HG03460 (cell line): ENCODE data around the gene HM13.
"Not testable (repeated sequence)": the region's sequence is repeated elsewhere in the genome, so short reads cannot be mapped to it uniquely, and the experiment has no call there.

Experiments used
- ATAC-seq: cut with Tn5 transposase; IDR thresholded peaks from one replicate; pipeline ENCODE4 v1.9.1; 2021; ENCODE audit not compliant: unreplicated experiment

The HM13 gene

DNA sequence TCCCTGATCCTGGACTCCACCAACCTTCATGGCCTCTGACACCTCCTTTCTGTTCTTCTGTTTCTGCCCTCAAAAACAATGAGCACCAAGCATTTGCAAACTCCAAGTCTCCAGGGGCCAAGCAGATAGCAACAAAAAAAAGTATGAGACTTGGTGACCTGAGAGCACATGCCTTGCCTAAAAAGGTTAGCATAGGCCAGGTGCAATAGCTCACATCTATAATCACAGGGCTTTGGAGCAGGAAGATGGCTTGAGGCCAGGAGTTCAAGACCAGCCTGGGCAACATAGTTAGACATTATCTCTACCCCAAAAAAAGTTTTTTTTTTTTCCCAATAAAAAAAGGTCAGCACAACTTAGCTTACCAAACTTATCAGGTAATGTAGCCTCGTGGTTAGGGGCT is 13.7 kb upstream of the HM13 start:
- no peak for ATAC-seq

DNA sequence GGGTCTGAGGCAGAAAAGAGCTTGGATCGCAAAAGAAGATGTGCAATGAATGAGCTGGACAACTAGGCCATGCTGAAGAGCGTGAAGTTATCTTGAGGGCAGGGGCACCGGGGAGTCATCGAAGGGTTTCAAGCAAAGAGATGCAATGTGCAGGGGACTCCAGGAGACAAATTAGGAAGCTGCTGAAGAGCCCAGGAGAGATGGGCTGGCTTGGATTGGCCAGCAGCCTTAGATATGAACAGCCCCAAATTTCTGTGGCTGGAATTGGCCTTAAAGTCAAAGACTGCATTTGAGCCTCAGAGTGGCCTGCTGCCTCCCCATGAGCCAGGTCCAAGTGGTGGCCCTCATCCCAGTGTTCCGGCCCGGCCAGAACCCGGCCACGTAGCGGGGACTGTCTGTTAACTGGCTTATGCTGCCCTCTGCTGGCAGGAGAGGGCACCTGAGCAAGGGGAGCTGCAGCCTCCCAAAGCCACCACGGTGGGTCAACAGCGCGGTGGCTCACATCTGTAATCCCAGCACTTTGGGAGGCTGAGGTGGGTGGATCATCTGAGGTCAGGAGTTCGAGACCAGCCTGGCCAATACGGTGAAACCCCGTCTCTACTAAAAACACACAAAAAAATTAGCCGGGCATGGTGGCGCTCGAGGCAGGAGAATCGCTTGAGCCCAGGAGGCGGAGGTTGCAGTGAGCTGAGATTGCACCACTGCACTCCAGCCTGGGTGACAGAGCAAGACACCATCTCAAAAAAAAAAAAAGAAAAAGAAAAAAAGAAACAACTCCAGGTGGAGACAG is 11.2 kb upstream of the HM13 start:
- ATAC-seq: peak; percentile 94

DNA sequence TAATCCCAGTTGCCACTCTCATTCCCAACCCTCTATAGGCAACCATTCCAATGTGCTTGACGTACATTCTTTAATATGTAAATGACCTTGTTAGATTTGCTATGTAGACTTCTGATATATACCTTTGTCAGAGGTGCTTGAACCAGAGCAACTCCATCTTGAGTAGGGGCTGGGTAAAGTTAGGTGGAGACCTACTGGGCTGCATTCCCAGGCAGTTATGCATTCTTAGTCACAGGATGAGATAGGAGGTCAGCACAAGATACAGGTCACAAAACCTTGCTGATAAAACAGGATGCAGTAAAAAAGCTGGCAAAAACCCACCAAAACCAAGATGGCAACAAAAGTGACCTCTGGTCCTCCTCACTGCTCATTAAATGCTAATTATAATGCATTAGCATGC is 8.3 kb upstream of the HM13 start:
- ATAC-seq: no peak

DNA sequence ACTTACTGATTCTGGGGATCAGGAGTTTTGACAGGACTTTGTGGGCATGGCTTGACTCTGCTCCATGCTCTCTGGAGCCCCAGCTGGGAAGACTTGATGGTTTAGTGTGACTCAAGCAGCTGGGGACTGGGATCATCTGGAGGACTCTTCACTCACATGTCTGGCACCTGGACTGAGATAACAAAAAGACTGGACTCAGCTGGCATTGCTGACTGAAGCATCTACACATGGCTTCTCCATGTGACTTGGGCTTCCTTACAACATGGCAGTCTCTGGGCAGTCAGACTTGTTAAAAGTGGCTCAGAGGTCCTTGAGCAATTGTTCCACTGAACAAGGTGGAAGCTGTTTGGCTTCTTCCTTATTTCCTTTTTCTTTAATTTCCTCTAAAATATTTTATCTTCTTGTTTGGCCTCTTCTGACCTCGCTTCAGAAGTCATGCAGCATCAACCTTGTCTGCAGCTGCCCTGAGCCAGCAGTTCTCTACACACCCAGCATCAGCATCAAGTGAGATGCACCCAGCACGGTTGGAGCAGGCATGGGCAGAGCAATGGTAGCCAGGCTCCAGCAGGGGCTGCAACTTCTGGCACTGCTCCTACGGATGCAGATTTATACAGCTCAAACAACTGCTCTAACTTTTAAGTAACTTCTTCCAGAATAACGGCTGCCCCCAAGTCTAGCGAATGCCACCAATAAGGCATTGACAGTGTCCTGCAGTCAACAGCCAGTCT is 5.6 kb upstream of the HM13 start:
- no peak for ATAC-seq

DNA sequence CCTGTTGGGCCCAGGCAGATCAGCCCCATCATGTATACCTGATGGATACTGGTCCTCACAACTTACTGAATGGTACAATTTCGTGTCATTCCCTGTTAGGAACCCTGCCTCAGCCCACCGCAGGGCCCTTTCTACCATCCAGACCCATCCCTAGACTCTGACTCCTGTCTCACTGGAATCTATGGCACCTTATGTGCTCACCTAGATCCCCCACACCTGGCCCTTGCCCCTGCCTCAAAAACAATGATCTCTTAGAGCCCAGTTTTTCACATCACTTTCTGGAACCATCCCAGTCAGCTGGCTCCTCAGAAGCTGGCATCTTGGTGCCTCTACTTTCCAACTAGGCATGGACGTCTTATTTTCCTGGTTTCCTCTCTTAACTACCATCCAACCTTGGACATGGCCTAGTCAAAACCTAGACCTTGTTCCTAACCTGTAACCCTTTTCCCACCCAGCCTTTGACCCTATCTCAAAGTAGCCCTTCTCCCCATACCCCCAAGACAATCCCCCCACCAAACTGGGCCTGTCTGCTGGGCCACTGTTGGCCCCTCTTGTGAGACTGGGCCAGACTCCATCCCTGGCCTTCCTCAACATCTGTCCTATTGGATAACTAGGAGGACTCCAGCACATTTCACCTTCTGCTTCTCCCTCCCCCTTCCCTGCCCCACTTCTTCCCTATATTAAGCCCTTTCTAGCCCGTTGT is 981 bp downstream of the HM13 start:
- no peak for ATAC-seq

DNA sequence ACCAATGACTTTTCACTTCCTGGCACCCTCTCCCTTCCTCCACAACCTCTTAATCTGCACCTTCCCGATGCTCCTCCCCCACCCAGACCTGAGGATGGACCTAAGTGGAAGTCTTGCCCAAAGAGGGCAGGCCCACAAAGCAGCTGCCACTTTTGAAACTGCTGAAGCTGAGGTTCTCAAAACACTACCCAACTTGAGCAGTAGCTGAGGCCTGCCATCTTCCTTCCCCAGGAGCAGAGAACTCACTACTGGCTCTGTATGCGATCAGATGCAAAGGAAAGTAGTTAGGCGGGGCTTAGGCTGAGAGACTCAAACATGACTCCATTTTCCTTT is 1.5 kb downstream of the HM13 start:
- no peak for ATAC-seq

DNA sequence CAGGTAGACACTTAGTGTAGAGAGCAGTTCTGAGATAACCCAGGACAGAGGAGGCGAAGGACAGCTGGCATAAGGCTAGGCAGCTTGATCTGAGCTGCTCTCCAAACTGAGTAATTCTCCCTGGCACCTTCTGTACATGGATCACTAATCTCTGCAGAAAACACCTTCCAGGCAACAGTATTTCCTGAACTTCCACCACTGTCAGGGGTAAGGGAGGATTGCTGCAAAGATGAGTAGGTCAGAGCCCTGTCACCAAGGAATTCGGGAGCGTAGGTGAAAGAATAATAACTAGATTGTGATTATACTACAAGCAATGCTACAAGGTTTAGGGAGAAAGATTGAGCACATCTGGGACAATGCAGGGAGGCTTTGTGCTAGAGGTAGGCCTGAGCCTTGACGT is 1.9 kb downstream of the HM13 start:
- ATAC-seq: no peak

DNA sequence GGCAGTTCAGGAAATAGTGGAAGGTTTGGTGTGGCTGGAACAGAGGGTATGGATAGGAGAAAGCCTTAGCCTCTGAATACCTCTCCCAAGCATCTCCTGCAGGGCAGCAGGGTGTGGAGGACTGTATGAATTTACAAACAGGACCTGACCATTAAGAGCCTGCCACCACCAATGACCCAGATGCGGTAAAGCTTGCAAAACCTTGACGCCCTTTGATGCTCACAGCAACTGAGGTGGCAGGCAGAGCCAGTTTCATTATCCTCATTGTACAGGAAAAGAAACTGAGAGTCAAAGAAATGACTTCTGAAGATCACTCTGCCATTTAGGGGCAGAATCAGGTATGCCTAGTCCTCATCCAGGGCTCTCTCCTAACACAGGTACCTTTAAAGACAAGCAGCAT is 2.4 kb downstream of the HM13 start:
- ATAC-seq: no peak

DNA sequence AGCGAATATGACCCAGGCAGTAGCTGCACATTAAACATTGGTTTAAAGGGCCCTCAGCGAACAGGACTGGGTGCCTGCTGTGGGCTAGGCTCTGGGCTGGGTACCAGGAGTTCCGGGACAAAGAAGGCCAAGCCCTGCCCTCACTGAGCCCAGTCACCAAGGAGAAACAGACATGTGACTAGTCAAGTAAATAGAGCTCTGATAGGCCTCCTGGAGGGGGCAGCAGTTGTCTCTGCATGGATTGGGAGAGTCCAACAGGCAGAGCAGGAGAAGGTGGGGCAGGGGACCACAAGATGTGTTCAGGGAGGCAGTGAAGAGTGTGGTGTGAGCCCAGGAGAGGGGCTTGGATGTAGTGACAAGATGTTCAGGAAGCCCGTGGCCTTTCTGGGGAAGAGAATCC is 3.1 kb downstream of the HM13 start:
- no peak for ATAC-seq

DNA sequence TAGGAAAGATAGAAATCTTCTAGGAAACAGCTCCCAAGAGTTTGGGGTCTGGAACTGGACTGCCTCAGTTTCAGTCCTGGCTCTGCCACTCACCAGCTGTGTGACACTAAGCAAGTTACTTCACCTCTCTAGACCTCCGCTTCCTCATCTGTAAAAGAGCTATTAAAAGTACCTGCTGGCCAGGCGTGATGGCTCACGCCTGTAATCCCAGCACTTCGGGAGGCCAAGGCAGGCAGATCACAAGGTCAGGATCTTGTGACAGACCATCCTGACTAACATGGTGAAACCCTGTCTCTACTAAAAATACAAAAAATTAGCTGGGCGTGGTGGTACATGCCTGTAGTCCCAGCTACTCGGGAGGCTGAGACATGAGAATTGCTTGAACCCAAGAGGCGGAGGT is 7.0 kb downstream of the HM13 start:
- not testable (repeated sequence) for ATAC-seq

DNA sequence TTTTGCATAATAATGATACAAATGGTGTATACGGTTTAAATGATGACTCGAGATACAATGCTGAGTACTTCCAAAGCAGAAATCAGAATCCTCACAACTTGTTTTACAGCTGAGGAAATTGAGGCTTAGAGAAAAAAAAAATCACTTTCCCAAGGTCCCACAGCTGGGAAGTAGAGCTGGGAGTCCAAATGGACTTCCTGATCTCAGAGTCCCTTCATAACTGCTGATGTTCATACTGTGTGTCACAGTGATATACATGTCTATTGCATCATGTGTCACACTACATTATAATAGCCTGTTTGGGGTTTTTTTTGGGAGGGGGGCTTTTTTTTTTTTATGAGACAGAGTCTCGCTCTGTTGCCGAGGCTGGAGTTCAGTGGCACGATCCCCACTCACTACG is 8.5 kb downstream of the HM13 start:
- ATAC-seq: no peak

DNA sequence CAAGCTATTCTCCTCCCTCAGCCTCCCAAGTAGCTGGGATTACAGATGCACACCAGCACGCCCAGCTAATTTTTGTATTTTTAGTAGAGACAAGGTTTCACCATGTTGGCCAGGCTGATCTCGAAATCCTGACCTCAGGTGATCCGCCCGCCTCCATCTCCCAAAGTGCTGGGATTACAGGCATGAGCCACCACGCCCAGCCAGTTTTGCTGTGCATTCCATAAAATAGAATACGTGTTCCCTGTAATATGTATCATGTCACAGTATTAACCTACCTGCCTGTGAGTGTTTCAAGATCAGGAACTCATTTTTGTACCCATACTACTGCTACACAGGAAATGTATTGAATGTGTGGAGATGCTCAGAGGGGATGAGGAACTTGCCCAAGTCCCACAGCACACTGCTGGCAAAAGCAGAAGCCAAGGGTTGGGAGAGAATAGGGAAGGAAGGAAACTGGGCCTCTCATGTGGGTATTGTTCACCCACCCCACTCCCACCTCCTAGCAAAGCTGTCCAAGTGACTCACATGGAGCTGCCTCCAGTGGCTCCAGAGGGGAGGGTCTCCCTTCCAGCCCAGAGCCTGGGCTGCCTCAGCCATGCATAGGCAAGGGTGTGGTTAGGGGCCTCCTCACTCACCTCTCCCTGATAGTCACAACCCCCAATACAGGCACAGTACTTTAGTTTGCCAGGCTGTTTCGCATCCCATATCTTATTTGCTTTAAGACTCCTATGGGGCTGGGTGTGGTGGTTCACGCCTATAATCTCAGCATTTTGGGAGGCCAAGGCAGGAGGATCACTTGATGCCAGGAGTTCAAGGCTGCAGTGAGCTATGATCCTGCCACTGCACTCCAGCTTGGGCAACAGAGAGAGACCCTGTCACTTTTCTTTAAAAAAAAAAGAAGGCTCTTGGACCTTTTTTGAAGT is 9.4 kb downstream of the HM13 start:
- no peak for ATAC-seq

DNA sequence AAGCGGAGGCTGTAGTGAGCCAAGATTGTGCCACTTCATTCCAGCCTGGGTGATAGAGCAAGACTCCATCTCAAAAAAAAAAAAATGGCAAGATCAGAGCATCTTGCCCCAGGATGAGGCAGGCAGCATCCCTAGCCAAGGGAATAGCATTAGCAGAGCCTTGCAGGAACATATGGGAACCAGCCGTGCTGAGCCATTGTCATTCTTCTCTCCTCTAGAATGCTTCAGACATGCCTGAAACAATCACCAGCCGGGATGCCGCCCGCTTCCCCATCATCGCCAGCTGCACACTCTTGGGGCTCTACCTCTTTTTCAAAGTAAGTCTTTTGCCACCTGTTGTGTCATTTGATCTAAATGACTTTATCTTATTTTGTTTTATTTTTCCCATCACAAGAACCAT is 13.0 kb downstream of the HM13 start:
- no peak for ATAC-seq

DNA sequence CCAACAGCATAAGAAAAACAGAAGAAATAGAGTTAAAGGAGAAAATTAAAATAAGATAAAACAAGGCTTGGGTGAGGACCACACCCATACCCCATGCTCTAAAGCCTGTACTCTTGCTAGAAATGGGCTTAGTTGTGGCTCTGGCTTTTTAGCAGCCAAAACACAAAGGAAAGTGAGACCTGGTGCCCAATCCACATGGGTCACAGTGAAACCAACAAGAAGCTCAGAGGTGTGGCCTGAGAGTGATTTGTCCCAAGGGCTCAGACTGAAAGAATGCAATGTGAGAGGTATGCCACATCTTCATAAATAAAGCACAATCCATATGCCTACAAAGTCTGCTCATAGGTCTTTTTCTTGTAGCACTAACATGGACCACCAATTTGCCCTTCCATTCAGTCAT is 21.1 kb downstream of the HM13 start:
- ATAC-seq: no peak

DNA sequence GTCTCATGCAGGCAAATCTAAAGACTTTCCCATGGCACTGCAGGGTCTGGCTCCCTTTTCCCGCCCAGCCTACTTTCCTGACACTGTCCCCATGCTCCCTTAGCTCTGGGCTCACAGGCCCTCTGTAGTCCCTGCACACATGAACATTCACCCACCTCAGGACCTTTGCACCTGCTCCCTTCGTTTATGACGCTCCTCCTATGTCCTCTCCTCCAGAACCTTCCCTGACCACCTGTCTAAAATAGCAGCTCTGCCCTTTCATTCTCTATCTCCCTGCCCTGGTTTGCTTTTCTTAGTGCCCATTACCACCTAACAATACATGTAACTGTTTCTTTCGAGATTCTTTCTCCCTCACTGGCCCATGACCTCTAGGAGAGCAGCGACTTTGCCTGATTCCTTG is 22.3 kb downstream of the HM13 start:
- ATAC-seq: no peak

DNA sequence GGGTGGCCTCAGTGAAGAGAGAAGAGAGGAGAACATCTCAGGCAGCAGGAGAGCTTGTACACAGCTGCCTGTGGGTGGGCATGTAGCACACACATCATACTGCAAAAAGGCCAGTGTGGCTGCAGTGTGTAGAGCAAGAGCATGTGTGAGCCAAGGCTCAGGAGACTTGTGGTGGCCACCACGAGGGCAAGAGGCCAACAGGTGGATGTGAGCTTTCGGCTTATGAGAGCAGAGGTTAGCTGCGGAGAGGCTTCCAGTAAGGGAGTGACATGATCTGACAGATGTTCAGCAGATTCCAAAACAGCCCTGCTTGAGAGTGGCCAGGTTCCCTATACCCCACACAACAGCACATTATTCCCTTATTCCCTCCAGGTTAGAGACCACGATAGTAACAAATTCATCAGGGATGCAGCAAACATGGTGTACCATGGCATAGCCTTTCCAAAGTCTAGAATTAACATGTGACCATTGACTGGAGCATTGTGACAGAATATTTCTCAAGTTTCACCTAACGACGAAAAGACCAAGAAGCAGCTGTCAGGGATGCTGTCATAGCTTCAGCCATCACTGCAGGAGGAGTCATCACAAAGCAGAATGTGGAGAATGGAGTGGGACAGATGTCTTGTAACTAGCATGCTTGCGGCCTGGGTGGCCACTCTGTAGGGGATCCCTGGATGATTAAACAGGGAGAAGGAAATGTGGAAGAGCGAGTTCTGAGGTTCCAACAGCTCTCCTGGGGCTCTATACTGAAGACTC is 23.1 kb downstream of the HM13 start:
- no peak for ATAC-seq

DNA sequence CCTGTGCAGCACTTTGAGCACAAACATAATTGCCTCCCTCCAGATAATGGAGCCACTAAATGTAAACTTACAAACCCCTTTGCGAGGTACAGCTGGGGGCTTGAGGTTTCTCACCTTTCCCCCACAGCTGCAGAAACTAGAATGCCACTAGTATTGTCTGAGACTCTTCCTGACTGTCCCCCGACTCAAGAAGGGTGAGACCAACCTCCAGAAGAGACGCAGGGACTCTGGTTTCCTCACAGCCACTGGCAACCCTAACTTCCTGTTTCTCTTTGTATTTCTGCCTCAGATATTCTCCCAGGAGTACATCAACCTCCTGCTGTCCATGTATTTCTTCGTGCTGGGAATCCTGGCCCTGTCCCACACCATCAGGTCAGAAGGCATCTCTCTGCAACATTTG is 23.6 kb downstream of the HM13 start:
- ATAC-seq: no peak

DNA sequence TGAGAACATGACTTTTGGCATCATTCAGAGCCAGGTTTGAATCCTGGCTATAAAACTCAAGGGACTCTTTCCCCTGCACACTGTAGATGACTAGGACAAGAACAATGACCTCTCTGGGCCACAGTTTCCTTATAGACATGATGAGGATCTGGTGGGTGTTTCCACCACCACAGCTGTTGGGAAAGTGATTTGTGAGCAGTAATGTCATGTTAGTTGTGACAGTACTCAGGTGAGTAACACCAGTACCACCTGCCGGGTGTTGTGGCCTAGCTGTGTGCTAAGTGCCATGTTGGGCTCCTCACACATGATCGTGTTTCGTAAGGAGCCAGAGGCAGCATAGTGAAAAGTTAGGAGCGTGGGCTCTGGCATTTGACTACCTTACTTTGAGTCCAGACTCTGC is 24.1 kb downstream of the HM13 start:
- ATAC-seq: no peak

DNA sequence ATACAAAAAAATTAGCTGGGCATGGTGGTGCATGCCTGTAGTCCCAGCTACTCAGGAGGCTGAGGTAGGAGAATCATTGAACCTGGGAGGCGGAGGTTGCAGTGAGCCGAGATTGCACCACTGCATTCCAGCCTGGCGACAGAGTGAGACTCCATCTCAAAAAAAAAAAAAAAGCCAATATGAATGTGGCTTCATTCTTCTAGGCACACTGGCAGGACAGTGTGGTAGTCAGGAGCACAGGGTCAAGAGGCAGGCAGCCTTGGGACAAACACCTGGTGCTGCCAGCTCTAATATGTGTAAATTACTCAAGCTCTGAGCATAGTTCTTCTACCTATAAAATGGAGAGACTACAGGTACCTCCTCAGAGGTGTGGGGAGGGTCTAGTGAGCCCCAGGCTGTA is 25.4 kb downstream of the HM13 start:
- ATAC-seq: not testable (repeated sequence)

DNA sequence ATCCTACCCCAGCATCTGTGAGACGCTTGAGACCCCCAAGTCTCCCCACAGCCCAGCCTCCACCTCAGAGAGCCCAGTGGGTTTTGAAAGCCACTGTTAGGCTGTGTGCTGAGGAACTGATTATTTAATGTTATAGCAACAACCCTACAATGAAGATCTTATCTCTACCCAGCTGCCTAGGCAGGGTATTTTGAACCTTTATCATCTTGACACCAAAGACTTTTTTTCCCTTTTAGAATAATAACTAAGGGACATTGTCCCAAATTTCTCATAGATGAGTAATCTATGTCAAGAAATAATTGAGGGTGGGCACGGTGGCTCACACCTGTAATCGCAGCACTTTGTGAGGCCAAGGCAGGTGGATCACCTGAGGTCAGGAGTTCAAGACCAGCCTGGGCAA is 26.2 kb downstream of the HM13 start:
- no peak for ATAC-seq
